K562 (cell line): ENCODE data around the gene RNF26. TPM values are rescaled to one million over a fixed set of nuclear protein-coding genes. Genes with fewer than 3 reads are reported as not detected.

Source experiments
- BACH1 ChIP-seq: fragments of 200-800 bp; sonication (Bioruptor generic); IDR thresholded peaks from 2 replicates; pipeline ENCODE4 v1.6.1; 2016; ENCODE audit warnings: missing genetic modification characterization, missing compliant biosample characterization
- CAMTA2 ChIP-seq: fragments of 250-450 bp; sonication (Bioruptor Pico); conservative IDR thresholded peaks from 2 replicates; pipeline ENCODE4 v1.5.1; 2022
- CEBPG ChIP-seq, 3 experiments: fragments of 200-800 bp in 1 of 3; sonication (Bioruptor generic) in 1 of 3; sonication (generic) in 1 of 3; formaldehyde crosslinking in 1 of 3; IDR thresholded peaks in 2 of 3; conservative IDR thresholded peaks in 1 of 3; 2 replicates each; pipeline versions ENCODE4 v1.6.1 to v1.8.0; 2016 to 2022; ENCODE audit warnings: missing compliant biosample characterization in 2 of 3, missing genetic modification characterization in 2 of 3, mild to moderate bottlenecking in 1 of 3, missing genetic modification reagents in 1 of 3
- GABPB2 ChIP-seq: fragments of 250-450 bp; sonication (Bioruptor Pico); conservative IDR thresholded peaks from 2 replicates; pipeline ENCODE4 v1.5.1; 2021; ENCODE audit warnings: mild to moderate bottlenecking
- LEF1 ChIP-seq: fragments of 450-650 bp; IDR thresholded peaks from 2 replicates; pipeline ENCODE4 v1.6.1; 2016; ENCODE audit warnings: mild to moderate bottlenecking
- NCOR1 ChIP-seq: fragments of 450-650 bp; IDR thresholded peaks from 2 replicates; pipeline ENCODE4 v1.6.1; 2016; ENCODE audit warnings: mild to moderate bottlenecking, moderate library complexity
- NEUROD1 ChIP-seq: fragments of 150-350 bp; IDR thresholded peaks from 2 replicates; pipeline ENCODE4 v1.6.1; 2014; ENCODE audit warnings: borderline replicate concordance, low read length, low read depth; ENCODE audit not compliant: partially characterized antibody
- NFXL1 ChIP-seq: fragments of 450-650 bp; formaldehyde crosslinking; IDR thresholded peaks from 2 replicates; pipeline ENCODE4 v1.4.0; 2021; ENCODE audit warnings: mild to moderate bottlenecking
- NRF1 ChIP-seq, 2 experiments: fragments of 450-650 bp; IDR thresholded peaks in 1 of 2; conservative IDR thresholded peaks in 1 of 2; 2 replicates each; pipeline ENCODE4 v1.6.1; 2014; ENCODE audit warnings: mild to moderate bottlenecking in 2 of 2
- PRDM10 ChIP-seq: fragments of 450-650 bp; IDR thresholded peaks from 2 replicates; pipeline ENCODE4 v1.6.1; 2018; ENCODE audit not compliant: partially characterized antibody
- RBBP5 ChIP-seq: fragments of 200-600 bp; sonication (generic); IDR thresholded peaks from 2 replicates; pipeline ENCODE4 v1.6.1; 2012; ENCODE audit warnings: borderline replicate concordance, mild to moderate bottlenecking, low read length, control low read depth, inconsistent platforms; ENCODE audit not compliant: insufficient read depth, poor library complexity, severe bottlenecking
- SMARCC2 ChIP-seq: fragments of 450-650 bp; IDR thresholded peaks from 2 replicates; pipeline ENCODE4 v1.6.1; 2017; ENCODE audit warnings: antibody characterized with exemption, moderate library complexity, mild to moderate bottlenecking, low read depth
- TCF3 ChIP-seq: sonication (generic); formaldehyde crosslinking; IDR thresholded peaks from 2 replicates; pipeline ENCODE4 v1.4.0; 2020; ENCODE audit warnings: mild to moderate bottlenecking, missing genetic modification reagents
- TGIF2 ChIP-seq: sonication (generic); formaldehyde crosslinking; IDR thresholded peaks from 2 replicates; pipeline ENCODE4 v1.8.1; 2022; ENCODE audit warnings: mild to moderate bottlenecking, missing genetic modification reagents, moderate library complexity
- THRB ChIP-seq: fragments of 450-650 bp; formaldehyde crosslinking; conservative IDR thresholded peaks from 2 replicates; pipeline ENCODE4 v1.4.0; 2022; ENCODE audit warnings: mild to moderate bottlenecking, missing genetic modification characterization
- USF1 ChIP-seq: sonication (generic); formaldehyde crosslinking; IDR thresholded peaks from 2 replicates; pipeline ENCODE4 v1.9.0; 2022; ENCODE audit warnings: mild to moderate bottlenecking, missing genetic modification reagents
- ZBED1 ChIP-seq: IDR thresholded peaks from 2 replicates; pipeline ENCODE4 v1.6.1; 2014
- ZBTB1 ChIP-seq: sonication (generic); formaldehyde crosslinking; IDR thresholded peaks from 2 replicates; pipeline ENCODE4 v1.8.1; 2023; ENCODE audit warnings: missing genetic modification reagents, low read depth, mild to moderate bottlenecking, borderline replicate concordance
- ZNF347 ChIP-seq: fragments of 450-650 bp; formaldehyde crosslinking; IDR thresholded peaks from 2 replicates; pipeline ENCODE4 v1.4.0; 2020; ENCODE audit warnings: low read depth, mild to moderate bottlenecking, moderate library complexity
- ZNF561 ChIP-seq: fragments of 450-650 bp; formaldehyde crosslinking; conservative IDR thresholded peaks from 2 replicates; pipeline ENCODE4 v1.4.0; 2020; ENCODE audit warnings: mild to moderate bottlenecking, moderate library complexity
- ZNF655 ChIP-seq: fragments of 250-450 bp; sonication (Bioruptor Pico); IDR thresholded peaks from 2 replicates; pipeline ENCODE4 v1.5.0; 2021
- ZNF699 ChIP-seq: fragments of 250-450 bp; sonication (Bioruptor Pico); IDR thresholded peaks from 2 replicates; pipeline ENCODE4 v1.8.0; 2021; ENCODE audit warnings: mild to moderate bottlenecking, moderate library complexity; ENCODE audit not compliant: insufficient replicate concordance
- polyA plus RNA-seq, 8 experiments: library from polyadenylated mRNA; depleted of rRNA in 4 of 8; stranded (reverse) in 5 of 8; unstranded in 3 of 8; fragments of >200 nt; fragmentation: Nextera tagmentation in 2 of 8; fragmentation: Illumina TruSeq in 1 of 8; extraction: Ambion mirVana in 2 of 8; extraction: Trizol in 1 of 8; gene quantifications; 2 replicates each; pipeline versions ENCODE4 v1.2.1 to v1.2.3, GENCODE V29; 2011 to 2014; ENCODE audit warnings: inconsistent platforms in 1 of 8, missing spikeins in 1 of 8
- total RNA-seq, 7 experiments: library from RNA; depleted of rRNA in 6 of 7; stranded (reverse); fragments of >200 nt in 6 of 7; fragmentation: Illumina TruSeq in 2 of 7; extraction: Trizol in 2 of 7; gene quantifications; 2 replicates each; pipeline versions ENCODE4 v1.2.1 to v1.2.3, GENCODE V29; 2011 to 2021; ENCODE audit warnings: low replicate concordance in 1 of 7

The RNF26 gene
- total and polyA plus RNA-seq, 9 of the 15 experiments (the other 6 are each of a cell fraction or from before 2014, with no cell fraction given) = 5.3 to 53.6 (median 12.7) TPM

GRCh38 chr11:119378851-119379465, 44.6 kb downstream of the RNF26 start (continued):
- TF ChIP-seq TCF3 (CRISPR knock-in tag) (peak; percentile 77), NCOR1 (no peak; the same call in 1 of the 2 replicates), ZBED1 (no peak), LEF1 (0 out of 2 replicates have a peak, but pooled peaks have one; percentile 72), NFXL1 (no peak), USF1 (CRISPR knock-in tag) (no peak), TGIF2 (CRISPR knock-in tag) (no peak), CEBPG (CRISPR knock-in tag; IDR thresholded peaks at IDR 0.05) (no peak), CEBPG (tag; conservative IDR thresholded peaks at IDR 0.05 in 1 of 2, IDR thresholded peaks at IDR 0.05 in 1 of 2) (no peak), THRB (CRISPR knock-in tag) (no peak), NRF1 (conservative IDR thresholded peaks at IDR 0.05 in 1 of 2, IDR thresholded peaks at IDR 0.05 in 1 of 2) (no peak), GABPB2 (no peak), ZNF561 (no peak), BACH1 (no peak), SMARCC2 (peak; percentile 61; the same call in 1 of the 2 replicates), NEUROD1 (no peak), ZNF699 (no peak), ZNF655 (no peak), ZBTB1 (CRISPR knock-in tag) (no peak), RBBP5 (peak; percentile 49), PRDM10 (no peak), ZNF347 (CRISPR knock-in tag) (no peak), CAMTA2 (CRISPR knock-in tag) (no peak)
